ENCODE results near the gene DMAC2. TPM values are rescaled to one million over a fixed set of nuclear protein-coding genes. Genes with fewer than 3 reads are reported as not detected.
"Not testable (repeated sequence)": the region's sequence is repeated elsewhere in the genome, so short reads cannot be mapped to it uniquely, and the experiment has no call there.

The DMAC2 gene
- 10 to 100 TPM; 39.1 to 53.1 (median 44.2) TPM for total RNA-seq

GRCh38 chr19:41439441-41440222, at the start of gene DMAC2:
DMAC2 (minus strand) TSS chr19:41439912; CDS start chr19:41439899, 13 bp downstream.
- 1 to 2% methylated on average over 32 to 39 of the region's 40 CpGs for WGBS, 2 donors
- peak; percentile 99 for DNase-seq
- peaks cover 0 to 6% of the 10 kb centered on the region in 2 donors for H3K36me3 ChIP-seq
- peak within 1 kb of the TSS; percentile 51 to 76 (median 64) for H3K4me3 ChIP-seq (replicated peaks in 1 of 3)
- peak within 1 kb of the TSS; percentile 69 to 81 (median 80) for H3K27ac ChIP-seq
- no peaks in the 10 kb centered on the region for H3K27me3 ChIP-seq
- TF ChIP-seq POLR2A (IDR thresholded peaks at IDR 0.05) (peak in 1 of 2 donors; percentile 74), CTCF (IDR thresholded peaks at IDR 0.05) (peak in 5 of 6 experiments; percentile 23 to 66 (median 52))
- intact Hi-C loops (cut with DNase I): loop anchor here (10.0 kb wide), 1 partner anchor 235 kb away; no protein-coding TSS in a partner anchor
- peaks cover 6 to 14% of the 10 kb centered on the region in 2 donors for H3K4me1 ChIP-seq
- H3K9me3 ChIP-seq: no peaks in the 10 kb centered on the region

GRCh38 chr19:41486953-41487352, 47.2 kb upstream of the DMAC2 start:
- H3K9me3 ChIP-seq; H3K27ac ChIP-seq; H3K36me3 ChIP-seq; H3K4me1 ChIP-seq; DNase-seq; H3K4me3 ChIP-seq (replicated peaks in 1 of 3); H3K27me3 ChIP-seq; intact Hi-C loops (cut with DNase I): not testable (repeated sequence)
- WGBS, 2 donors: 79 to 94% methylated on average over 4 of the region's 4 CpGs

GRCh38 chr19:41484822-41485221, 45.1 kb upstream of the DMAC2 start:
- no peak overlapping the region for H3K27ac ChIP-seq
- WGBS, 2 donors: 81 to 90% methylated on average over 4 of the region's 4 CpGs
- intact Hi-C loops (cut with DNase I): no loop called here
- no peak overlapping the region for H3K4me3 ChIP-seq (replicated peaks in 1 of 3)
- TF ChIP-seq CTCF (IDR thresholded peaks at IDR 0.05) (no peak), POLR2A (IDR thresholded peaks at IDR 0.05) (no peak)
- H3K27me3 ChIP-seq: no peaks in the 10 kb centered on the region
- H3K36me3 ChIP-seq: no peaks in the 10 kb centered on the region
- peaks cover 0 to 4% of the 10 kb centered on the region in 2 donors for H3K4me1 ChIP-seq
- no peaks in the 10 kb centered on the region for H3K9me3 ChIP-seq
- no peak for DNase-seq

- intact Hi-C loops (cut with DNase I): no loop called here
- no peak for DNase-seq
- Histone ChIP-seq H3K36me3 (no peaks in the 10 kb centered on the region), H3K27me3 (no peaks in the 10 kb centered on the region), H3K27ac (peak overlapping the region in 2 of 3 donors; percentile 17 to 54), H3K4me3 (replicated peaks in 1 of 3) (no peak overlapping the region), H3K9me3 (no peaks in the 10 kb centered on the region), H3K4me1 (peaks cover 0 to 4% of the 10 kb centered on the region in 2 donors)
- TF ChIP-seq POLR2A (IDR thresholded peaks at IDR 0.05) (no peak), CTCF (IDR thresholded peaks at IDR 0.05) (no peak)
- 71 to 74% methylated on average over 12 of the region's 12 CpGs for WGBS, 2 donors
Observed at GRCh38 chr19:41480336-41480735, 40.6 kb upstream of the DMAC2 start.

- no peak for DNase-seq
- Histone ChIP-seq H3K9me3 (no peaks in the 10 kb centered on the region), H3K27ac (peak overlapping the region in 2 of 3 donors; percentile 54 to 59), H3K36me3 (no peaks in the 10 kb centered on the region), H3K27me3 (no peaks in the 10 kb centered on the region), H3K4me1 (peaks cover 0 to 4% of the 10 kb centered on the region in 2 donors), H3K4me3 (replicated peaks in 1 of 3) (no peak overlapping the region)
- intact Hi-C loops (cut with DNase I): no loop called here
- TF ChIP-seq POLR2A (IDR thresholded peaks at IDR 0.05): no peak
- TF ChIP-seq CTCF (IDR thresholded peaks at IDR 0.05): no peak
- WGBS, 2 donors: 52 to 58% methylated on average over 8 of the region's 8 CpGs
Observed at GRCh38 chr19:41479757-41480191, 40.1 kb upstream of the DMAC2 start.
